ENCODE data around the gene GSTM5.
"Not testable (repeated sequence)": the region's sequence is repeated elsewhere in the genome, so short reads cannot be mapped to it uniquely, and the experiment has no call there.

GSTM5 gene

GRCh38 chr1:109740615-109741373 is 28.7 kb downstream of the GSTM5 start, which contains the start of gene GSTM3:
Gene GSTM3, minus strand, starts transcription at chr1:109741038. Its CDS starts 751 bp downstream, at chr1:109740287.
- H3K9me3 ChIP-seq (ENCODE audit: insufficient read depth, low read length), result no peaks in the 10 kb centered on the region
- no peak within 1 kb of the TSS for H3K27ac ChIP-seq (ENCODE audit: low read length)
- no peak for TF ChIP-seq EZH2phosphoT487 (IDR thresholded peaks at IDR 0.05; ENCODE audit: low read depth)
- no peak for TF ChIP-seq CTCF (IDR thresholded peaks at IDR 0.05; ENCODE audit: low read depth, low read length)
- peaks cover 8% of the 10 kb centered on the region; the same call in 1 of the 2 replicates for H3K27me3 ChIP-seq (ENCODE audit: low read depth, low read length)
- no peak within 1 kb of the TSS for H3K4me2 ChIP-seq (ENCODE audit: low read length)
- no peaks in the 10 kb centered on the region for H3K4me1 ChIP-seq (ENCODE audit: low read length)
- no peak within 1 kb of the TSS for H3K4me3 ChIP-seq (ENCODE audit: low read length)
- H3K9ac ChIP-seq (ENCODE audit: low read length), result no peak within 1 kb of the TSS
- no peaks in the 10 kb centered on the region for H3K36me3 ChIP-seq (replicated peaks; ENCODE audit: low read depth, low read length)
- no peaks in the 10 kb centered on the region for H4K20me1 ChIP-seq (ENCODE audit: insufficient read depth, low read length)
- no peaks in the 10 kb centered on the region for H3K79me2 ChIP-seq (ENCODE audit: low read length)
- H2AFZ ChIP-seq (ENCODE audit: low read depth, low read length), result no peak within 1 kb of the TSS

- H3K79me2 ChIP-seq (ENCODE audit: low read length); H4K20me1 ChIP-seq (ENCODE audit: insufficient read depth, low read length); H3K4me3 ChIP-seq (ENCODE audit: low read length); H3K9me3 ChIP-seq (ENCODE audit: insufficient read depth, low read length); H3K9ac ChIP-seq (ENCODE audit: low read length); H3K27ac ChIP-seq (ENCODE audit: low read length); H2AFZ ChIP-seq (ENCODE audit: low read depth, low read length); H3K4me2 ChIP-seq (ENCODE audit: low read length); H3K4me1 ChIP-seq (ENCODE audit: low read length); H3K36me3 ChIP-seq (replicated peaks; ENCODE audit: low read depth, low read length); H3K27me3 ChIP-seq (ENCODE audit: low read depth, low read length): not testable (repeated sequence)
These were observed 36.3 kb downstream of the GSTM5 start for GRCh38 chr1:109748311-109748710.

GRCh38 chr1:109749221-109749620 is 37.2 kb downstream of the GSTM5 start:
- H3K27ac ChIP-seq (ENCODE audit: low read length), result no peak overlapping the region
- no peak overlapping the region for H2AFZ ChIP-seq (ENCODE audit: low read depth, low read length)
- TF ChIP-seq CTCF (IDR thresholded peaks at IDR 0.05; ENCODE audit: low read depth, low read length) (no peak), EZH2phosphoT487 (IDR thresholded peaks at IDR 0.05; ENCODE audit: low read depth) (no peak)
- H3K4me3 ChIP-seq (ENCODE audit: low read length), result no peak overlapping the region
- no peaks in the 10 kb centered on the region for H4K20me1 ChIP-seq (ENCODE audit: insufficient read depth, low read length)
- H3K27me3 ChIP-seq (ENCODE audit: low read depth, low read length), result no peaks in the 10 kb centered on the region
- no peak overlapping the region for H3K9ac ChIP-seq (ENCODE audit: low read length)
- no peak overlapping the region for H3K4me2 ChIP-seq (ENCODE audit: low read length)
- no peaks in the 10 kb centered on the region for H3K4me1 ChIP-seq (ENCODE audit: low read length)
- H3K36me3 ChIP-seq (replicated peaks; ENCODE audit: low read depth, low read length), result no peaks in the 10 kb centered on the region
- H3K79me2 ChIP-seq (ENCODE audit: low read length), result no peaks in the 10 kb centered on the region
- H3K9me3 ChIP-seq (ENCODE audit: insufficient read depth, low read length), result no peaks in the 10 kb centered on the region

- H3K4me3 ChIP-seq (ENCODE audit: low read length), result no peak overlapping the region
- H3K9me3 ChIP-seq (ENCODE audit: insufficient read depth, low read length), result no peaks in the 10 kb centered on the region
- H3K4me1 ChIP-seq (ENCODE audit: low read length), result no peaks in the 10 kb centered on the region
- H4K20me1 ChIP-seq (ENCODE audit: insufficient read depth, low read length), result no peaks in the 10 kb centered on the region
- H3K9ac ChIP-seq (ENCODE audit: low read length), result no peak overlapping the region
- no peaks in the 10 kb centered on the region for H3K36me3 ChIP-seq (replicated peaks; ENCODE audit: low read depth, low read length)
- H2AFZ ChIP-seq (ENCODE audit: low read depth, low read length), result no peak overlapping the region
- no peaks in the 10 kb centered on the region for H3K79me2 ChIP-seq (ENCODE audit: low read length)
- no peak overlapping the region for H3K4me2 ChIP-seq (ENCODE audit: low read length)
- TF ChIP-seq CTCF (IDR thresholded peaks at IDR 0.05; ENCODE audit: low read depth, low read length) (no peak), EZH2phosphoT487 (IDR thresholded peaks at IDR 0.05; ENCODE audit: low read depth) (no peak)
- H3K27ac ChIP-seq (ENCODE audit: low read length), result no peak overlapping the region
- H3K27me3 ChIP-seq (ENCODE audit: low read depth, low read length), result no peaks in the 10 kb centered on the region
These were observed 38.3 kb downstream of the GSTM5 start for GRCh38 chr1:109750241-109750882.
